ENCODE measurements around the gene DTNBP1. TPM values are rescaled to one million over a fixed set of nuclear protein-coding genes. Genes with fewer than 3 reads are reported as not detected.

DTNBP1 gene
- polyA plus RNA-seq, 5 donors: 16.2 to 19.3 (median 16.7) TPM

- DNase-seq: no peak
Measured at GRCh38 chr6:15535495-15536197, 127.2 kb downstream of the DTNBP1 start.

GRCh38 chr6:15534974-15535373 lies 127.9 kb downstream of the DTNBP1 start:
- no peak for DNase-seq

- DNase-seq: no peak
Measured at GRCh38 chr6:15533379-15534026, 129.3 kb downstream of the DTNBP1 start.

- DNase-seq: no peak
Measured at GRCh38 chr6:15531973-15532372, 130.9 kb downstream of the DTNBP1 start.

- no peak for DNase-seq
Measured at GRCh38 chr6:15530411-15530810, 132.4 kb downstream of the DTNBP1 start.

GRCh38 chr6:15528870-15529269 lies 134.0 kb downstream of the DTNBP1 start:
- no peak for DNase-seq

GRCh38 chr6:15527838-15528617 lies 134.8 kb downstream of the DTNBP1 start:
- DNase-seq: no peak

- DNase-seq: no peak
Measured at GRCh38 chr6:15526212-15526701, 136.6 kb downstream of the DTNBP1 start.

GRCh38 chr6:15524861-15525401 lies 137.9 kb downstream of the DTNBP1 start:
- DNase-seq: no peak

- DNase-seq: no peak
Measured at GRCh38 chr6:15523679-15524630, 138.9 kb downstream of the DTNBP1 start.

- no peak for DNase-seq
Measured at GRCh38 chr6:15522856-15523529, 139.8 kb downstream of the DTNBP1 start.

- no peak for DNase-seq
Measured at GRCh38 chr6:15522427-15522826, 140.4 kb downstream of the DTNBP1 start.

GRCh38 chr6:15522026-15522425 lies 140.8 kb downstream of the DTNBP1 start:
- DNase-seq: no peak

- no peak for DNase-seq
Measured at GRCh38 chr6:15521582-15521981, 141.2 kb downstream of the DTNBP1 start.

GRCh38 chr6:15520626-15521203 lies 142.1 kb downstream of the DTNBP1 start:
- DNase-seq: no peak

- DNase-seq: no peak
Measured at GRCh38 chr6:15519681-15520080, 143.1 kb downstream of the DTNBP1 start.

GRCh38 chr6:15518878-15519277 lies 143.9 kb downstream of the DTNBP1 start:
- DNase-seq: no peak

GRCh38 chr6:15518057-15518456 lies 144.8 kb downstream of the DTNBP1 start:
- no peak for DNase-seq

- DNase-seq: no peak
Measured at GRCh38 chr6:15517600-15517999, 145.2 kb downstream of the DTNBP1 start.

- no peak for DNase-seq
Measured at GRCh38 chr6:15516923-15517560, 145.8 kb downstream of the DTNBP1 start.
